Caki2 (cell line): ENCODE data around the gene TROAP. TPM values are rescaled to one million over a fixed set of nuclear protein-coding genes. Genes with fewer than 3 reads are reported as not detected.

Experiments used
- DNase-seq: peaks from one replicate; pipeline ENCODE4 v3.0.0-alpha.2; 2015; ENCODE audit warnings: low read depth
- in situ Hi-C: cut with HindIII; loops from 2 replicates; pipeline ENCODE4 v1.10.0; 2016; ENCODE audit warnings: low sequenced_read_pairs, low pct_unique_long_range_greater_than_20kb, mixed read lengths
- total RNA-seq: library from RNA; depleted of rRNA; stranded (reverse); fragments of >200 nt; shearing (Covaris generic); gene quantifications from 2 replicates; pipeline ENCODE4 v1.2.3, GENCODE V29; 2014; ENCODE audit warnings: low replicate concordance

Gene TROAP
- total RNA-seq, 1 experiment from 2014 or later, result 41.5 TPM

DNA sequence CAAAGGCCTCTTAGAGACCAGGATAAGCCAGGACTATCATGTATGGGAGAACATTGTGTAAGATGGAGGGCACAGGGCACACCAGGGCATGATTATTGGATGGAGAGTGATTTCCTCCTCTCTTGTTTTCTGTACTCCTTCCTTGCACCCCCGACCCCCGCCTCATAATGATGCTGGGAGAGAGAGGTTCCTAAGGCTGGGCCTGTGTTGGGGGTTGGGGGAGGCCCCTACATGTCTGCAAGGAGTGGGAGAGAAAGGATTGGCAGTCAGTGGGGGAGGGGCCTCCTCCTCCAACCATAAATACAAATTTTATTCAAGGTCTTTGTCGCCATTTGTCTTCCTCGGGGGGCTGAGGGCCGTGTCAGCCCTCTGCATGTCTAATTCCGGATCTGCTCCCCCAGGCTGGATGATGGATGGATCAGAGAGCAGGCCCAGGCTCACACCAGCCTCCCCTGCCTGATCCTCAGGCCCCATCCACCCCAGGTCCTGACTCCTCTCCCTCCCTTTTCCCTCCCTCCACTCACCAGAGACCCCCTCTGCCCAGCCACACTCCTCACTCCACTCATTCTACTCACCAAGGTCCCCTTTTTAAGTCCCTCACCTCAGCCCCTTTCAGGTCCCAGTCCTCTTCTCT is 15.9 kb downstream of the TROAP start:
- DNase-seq, result no peak
- in situ Hi-C loops, result no loop called here

DNA sequence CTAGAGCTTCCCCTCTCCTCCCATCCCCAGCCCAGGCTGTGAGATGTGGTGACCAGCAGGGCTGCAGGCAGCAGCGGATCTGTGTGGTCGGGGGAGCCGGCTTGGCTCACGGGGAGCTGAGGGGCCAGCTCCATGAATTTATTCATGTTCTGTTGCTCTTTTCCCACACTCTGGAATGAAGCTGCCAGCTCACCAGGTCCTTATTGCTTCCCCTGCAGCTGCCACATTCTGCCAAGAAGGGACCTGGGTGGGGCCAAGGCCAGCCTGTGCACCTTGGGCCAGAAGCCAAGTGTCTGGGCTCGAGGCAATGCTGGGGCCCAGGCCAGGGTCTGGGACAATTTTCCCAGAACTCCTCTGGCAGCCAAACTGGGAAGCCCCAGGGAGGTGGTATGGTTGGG is 16.4 kb downstream of the TROAP start:
- DNase-seq, result no peak
- in situ Hi-C loops, result no loop called here

DNA sequence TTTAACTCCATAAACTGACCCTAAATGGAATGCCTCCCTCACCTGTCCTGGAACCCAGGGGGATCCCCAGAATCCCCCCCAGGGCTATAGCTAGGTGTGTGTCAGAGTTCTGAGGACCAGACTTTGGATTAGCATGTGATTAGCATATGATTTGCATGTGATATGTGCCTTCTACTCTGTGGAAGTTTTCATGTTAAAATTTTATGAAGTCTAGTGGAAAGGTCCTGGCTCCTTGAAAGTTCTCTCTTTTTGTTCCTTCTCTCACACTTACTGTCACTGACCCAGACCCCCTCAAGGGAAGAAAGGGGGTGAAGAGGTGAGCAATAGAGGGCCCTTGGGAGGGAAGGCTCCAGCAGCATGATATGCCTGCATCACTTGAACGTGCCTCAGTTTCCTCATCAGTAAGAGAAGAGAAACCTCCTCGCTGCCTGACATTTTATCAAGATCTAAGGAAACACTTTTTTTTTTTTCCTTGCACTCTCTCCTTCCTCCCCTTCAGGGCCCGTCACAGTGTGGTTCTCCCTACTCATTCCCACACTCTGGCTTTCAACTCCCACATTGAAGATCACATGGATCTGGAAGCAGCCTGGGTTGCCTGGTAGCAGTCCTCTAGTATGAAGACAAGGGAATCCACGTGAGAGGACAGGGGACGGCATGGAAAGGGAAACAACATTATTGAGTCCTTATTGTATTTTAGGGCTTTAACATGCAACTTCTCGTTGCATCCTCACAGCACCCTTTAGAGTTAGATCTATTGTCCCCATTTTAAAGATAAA is 17.2 kb downstream of the TROAP start:
- no peak for DNase-seq
- in situ Hi-C loops, result no loop called here

DNA sequence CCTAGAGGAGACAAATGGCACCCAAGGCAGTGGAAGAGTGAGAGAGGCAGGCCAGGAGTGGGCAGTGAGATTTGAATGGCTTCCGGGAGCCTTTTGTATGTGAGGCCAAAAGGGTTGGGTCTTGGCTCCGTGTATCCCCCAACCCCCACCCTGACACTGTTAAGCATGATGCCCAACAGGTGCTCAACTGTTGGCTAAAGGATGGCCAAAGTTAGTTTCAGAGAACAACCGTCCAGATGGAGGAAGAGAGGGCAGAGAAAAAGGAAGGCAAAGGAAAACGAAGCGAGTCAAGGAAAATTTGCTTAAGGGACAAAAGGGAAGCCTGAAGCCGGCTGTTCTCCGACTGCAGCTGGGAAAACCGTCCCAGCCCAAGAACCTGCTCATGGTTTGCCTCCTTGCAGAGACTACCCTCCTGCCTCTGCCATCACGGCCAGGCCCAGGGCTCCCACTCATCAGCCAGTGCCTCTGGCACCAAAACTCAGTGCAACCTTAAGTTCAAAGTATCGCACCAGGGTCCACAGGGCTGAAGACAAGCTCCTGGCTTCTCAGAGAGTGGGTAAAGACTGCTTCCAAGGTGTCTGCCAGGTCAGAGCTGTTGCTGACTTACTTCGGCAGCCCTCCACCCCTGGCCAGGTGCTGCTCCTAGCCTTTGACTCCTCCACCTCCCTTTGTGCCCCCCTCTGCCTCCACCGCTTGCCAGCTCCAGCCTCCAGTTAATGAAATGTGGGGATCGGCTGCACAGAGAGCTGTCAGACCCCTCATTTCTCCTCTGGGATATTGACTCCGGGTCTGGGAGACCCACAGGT is 18.1 kb downstream of the TROAP start:
- in situ Hi-C loops, result no loop called here
- DNase-seq, result no peak

DNA sequence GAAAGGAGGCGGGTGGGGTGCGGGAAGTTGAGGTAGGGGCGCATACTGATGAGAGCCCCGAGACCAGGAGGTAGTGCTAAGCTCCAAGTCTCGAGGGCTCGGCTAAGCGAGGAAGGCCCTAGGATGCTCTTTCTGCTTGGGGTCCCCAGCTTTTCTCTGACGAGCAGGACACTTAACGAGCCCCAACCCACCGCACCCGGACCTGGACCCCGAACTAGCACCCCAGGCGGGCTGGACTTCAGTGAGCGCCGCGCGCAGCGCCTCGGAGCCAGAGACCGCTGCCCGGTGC is 18.7 kb downstream of the TROAP start:
- in situ Hi-C loops, result no loop called here
- DNase-seq, result no peak

DNA sequence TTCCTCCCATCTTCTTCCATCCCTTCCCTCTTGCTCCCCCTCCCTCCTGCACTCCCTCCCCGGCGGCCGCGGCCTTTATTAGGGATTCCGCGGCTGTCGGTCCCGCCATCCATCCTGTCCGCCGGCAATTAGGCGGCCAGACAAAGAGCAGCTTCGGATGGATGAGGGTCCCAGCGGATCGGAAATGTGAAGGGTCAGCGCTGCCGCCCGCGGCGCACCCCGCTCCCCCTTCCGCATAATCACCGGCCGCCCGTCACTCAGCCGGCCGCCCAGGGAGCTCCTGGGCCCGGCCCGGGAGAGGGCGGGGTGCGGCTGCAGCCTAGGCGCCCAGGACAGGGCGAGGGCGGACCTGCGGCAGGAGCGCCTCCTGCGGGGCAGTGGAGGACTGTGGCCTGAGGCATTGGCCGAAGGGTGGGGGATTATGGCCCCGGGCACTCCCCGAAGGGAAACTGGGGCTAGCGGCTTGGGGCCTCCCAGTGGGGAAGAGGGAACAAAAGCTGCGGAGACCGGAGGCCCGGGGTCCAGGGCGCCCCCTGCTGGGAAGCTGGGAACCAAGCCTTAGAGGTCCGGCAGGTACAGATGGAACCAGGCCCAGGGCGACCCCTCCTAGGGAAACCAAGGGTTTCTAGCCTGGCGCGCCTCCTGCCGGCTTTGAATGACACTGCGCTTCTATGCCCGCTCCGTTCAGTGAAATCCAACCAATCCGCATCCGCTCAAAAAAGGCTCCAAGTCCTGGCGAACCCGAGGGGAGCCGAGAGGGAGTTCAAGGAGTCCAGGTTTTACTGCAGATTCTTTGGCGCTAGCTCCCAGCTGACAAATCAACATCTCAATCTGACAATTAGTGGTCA is 19.2 kb downstream of the TROAP start:
- in situ Hi-C loops, result no loop called here

DNA sequence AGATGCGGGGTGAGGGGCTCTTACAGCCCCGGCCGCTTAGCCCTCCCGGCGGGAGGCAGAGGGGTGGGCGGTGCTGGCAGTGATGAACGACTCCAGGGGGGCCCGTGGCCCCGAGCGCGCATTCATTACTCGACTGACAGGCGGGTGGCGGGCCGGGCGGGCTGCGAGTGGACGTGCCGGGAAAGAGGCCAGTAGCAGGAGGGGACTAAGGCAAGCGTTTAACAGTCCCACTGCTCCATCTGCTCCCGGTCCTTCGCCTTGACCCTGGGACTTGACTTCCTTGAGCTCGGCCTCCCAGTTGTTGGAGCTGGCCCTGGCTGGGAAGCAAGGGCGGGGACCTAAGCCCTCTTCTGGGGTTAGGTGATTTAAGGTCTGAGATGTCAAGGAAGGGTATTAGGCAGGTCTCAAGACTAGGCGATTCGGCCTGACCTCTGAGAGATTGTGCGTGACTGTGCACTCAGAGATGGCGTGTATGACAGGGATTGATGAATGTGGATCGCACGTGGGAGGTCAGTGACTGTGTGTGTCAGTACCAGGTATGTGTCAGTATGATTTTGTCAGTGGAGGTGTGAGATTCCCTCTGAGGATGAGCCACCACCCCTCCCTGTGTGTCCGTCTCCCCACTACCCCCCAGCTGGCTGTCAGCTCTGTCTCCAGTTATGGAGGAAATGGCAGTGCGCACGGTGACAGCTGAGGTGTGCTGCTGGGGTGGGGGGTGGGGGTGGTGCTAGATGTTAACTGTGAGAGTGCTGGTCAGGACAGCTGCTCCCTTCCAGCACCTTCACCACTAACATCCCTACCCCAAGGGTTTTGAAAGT is 20.1 kb downstream of the TROAP start:
- in situ Hi-C loops, result no loop called here

More for the DNA sequence above, 19.2 kb downstream of the TROAP start:
- DNase-seq, result no peak

DNA sequence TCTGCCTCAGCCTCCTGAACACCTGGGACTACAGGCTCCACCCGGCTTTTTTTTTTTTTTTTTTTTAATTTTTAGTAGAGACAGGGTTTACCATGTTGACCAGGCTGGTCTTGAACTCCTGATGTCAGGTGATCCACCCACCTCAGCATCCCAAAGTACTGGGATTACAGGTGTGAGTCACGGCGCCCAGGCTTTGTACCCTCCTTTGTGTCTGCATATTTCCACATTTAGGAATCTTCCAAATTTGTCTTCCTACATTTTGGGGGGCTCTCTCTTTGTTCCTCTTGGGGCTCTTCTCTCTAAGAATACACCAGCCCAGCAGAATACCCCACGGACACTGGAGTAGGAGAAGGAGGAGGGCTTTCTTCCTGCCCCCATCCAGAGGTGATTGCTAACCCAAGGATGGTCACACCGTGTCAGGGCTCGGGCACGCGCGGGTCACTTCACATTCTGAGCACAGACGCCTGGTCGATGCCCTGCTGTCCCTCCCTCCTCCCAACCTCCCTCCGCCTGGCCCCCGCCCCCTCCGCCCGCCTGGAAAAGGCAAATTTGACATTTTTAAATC is 21.5 kb downstream of the TROAP start:
- DNase-seq, result no peak
- in situ Hi-C loops, result no loop called here

More for the DNA sequence above, 20.1 kb downstream of the TROAP start:
- no peak for DNase-seq

DNA sequence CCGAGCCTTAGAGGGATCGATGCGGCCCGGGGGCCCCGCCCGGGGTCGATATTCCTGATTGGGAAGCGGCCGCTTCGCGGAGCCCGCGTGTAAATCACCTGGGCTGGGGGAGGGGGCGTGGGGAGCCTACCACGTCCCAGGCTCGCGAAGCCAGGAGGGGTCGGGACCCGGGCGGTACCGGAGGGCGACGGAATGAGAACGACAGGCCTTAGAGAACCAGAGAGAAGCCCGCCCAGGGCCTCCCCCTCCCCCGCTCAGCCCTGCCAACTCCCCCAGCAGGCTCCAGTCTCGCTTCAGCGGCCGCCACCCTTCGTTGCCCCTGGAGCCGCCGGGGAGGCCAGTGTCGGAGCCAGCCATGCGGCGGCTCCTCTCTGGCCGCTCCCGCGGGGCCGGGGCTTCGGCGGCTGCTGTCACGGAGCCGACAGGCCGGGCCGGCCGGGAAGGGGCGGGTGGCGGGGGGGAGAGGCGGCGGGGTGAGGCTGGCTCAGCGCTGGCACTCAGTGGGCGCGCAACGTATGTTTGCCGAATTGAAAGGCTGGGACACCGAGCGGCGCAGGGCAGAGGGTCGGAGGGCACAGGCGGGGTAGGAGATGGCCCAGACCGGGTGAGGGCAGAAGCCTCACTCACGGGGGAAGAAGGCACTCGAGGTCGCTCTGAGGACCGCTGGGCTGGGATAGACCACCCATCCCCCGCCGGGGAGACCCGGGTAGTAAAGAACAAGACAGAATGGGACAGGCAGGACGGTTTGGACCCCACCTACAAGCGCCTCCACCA is 22.2 kb downstream of the TROAP start:
- in situ Hi-C loops, result no loop called here
- peak; percentile 82 for DNase-seq

DNA sequence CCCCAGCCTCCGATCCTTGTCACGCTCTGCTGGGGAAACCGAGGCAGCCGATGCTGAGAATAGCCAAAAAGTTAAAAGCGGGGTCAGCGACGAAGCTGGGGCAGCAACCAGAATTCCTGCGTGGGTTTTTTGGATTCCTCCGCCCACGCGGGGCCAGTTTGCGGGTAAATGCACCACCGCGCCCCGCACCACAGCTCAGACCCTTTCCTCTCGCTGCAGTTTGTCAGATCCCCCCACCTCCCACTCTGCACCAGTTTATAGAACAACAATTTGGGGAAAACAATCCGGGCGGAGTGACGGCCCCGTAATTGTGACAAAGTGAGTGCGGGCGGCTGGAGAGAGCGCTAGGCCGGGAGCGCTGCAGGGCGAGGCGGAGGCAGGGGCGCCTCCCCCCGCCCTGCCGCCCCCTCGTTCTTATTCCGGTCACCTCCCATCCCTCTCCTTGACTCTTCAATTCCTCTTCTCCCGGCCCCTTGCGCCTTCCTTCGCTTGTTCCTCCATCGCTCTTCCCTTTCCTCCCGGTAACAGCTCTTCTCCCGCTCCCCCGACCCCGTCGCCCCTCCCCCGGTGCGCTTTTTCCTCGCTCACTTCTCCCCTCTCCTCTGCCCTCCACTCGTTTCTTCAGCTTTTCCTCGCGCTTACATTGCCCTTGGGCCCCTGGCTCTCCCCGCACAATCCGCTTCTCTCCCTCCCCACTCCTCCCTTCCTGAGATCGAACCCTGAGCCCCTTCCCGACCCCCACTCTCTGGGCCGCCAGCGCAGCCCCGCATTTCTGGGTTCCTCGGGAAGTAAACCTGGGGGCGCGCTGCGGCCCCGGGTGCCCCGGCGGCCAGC is 23.0 kb downstream of the TROAP start:
- no peak for DNase-seq
- in situ Hi-C loops, result no loop called here

DNA sequence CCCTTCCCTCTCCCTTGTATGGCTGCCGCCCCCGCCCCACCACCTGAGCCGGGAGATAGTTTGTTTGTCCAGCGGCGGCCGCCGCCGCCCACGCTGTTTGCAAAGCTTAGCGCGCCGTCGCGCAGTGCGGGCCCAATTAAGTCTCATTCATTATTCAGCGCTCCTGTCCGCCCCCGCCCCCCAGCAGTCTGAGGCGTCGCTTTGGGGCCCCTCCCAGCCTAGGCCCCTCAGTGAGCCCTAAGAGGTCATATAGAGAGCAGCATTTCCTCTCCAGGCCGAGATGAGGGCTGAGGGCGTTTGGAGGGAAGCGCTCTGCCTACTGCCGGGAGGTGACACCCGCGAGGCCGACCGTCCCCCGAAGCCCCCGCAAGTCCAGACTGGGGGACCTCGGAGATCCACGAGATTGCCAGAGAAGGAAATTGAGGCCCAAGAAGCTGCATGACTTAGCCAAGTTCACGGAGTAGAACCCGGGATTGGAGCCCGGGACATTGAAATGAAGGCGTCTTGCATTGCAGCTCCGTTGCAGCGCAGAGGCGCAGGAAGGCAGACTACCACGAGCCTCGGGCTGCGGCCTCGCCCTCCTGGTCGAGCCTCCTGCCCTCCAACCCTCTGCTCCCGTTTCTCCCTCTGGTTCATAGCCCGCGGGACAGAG is 23.7 kb downstream of the TROAP start, which contains the start of gene DNAJC22:
DNAJC22 (plus strand) TSS at position 230 of the 652 bp plus-strand sequence. CDS start 1,985 bp downstream, outside the sequence.
- in situ Hi-C loops, result no loop called here
- DNase-seq, result no peak

DNA sequence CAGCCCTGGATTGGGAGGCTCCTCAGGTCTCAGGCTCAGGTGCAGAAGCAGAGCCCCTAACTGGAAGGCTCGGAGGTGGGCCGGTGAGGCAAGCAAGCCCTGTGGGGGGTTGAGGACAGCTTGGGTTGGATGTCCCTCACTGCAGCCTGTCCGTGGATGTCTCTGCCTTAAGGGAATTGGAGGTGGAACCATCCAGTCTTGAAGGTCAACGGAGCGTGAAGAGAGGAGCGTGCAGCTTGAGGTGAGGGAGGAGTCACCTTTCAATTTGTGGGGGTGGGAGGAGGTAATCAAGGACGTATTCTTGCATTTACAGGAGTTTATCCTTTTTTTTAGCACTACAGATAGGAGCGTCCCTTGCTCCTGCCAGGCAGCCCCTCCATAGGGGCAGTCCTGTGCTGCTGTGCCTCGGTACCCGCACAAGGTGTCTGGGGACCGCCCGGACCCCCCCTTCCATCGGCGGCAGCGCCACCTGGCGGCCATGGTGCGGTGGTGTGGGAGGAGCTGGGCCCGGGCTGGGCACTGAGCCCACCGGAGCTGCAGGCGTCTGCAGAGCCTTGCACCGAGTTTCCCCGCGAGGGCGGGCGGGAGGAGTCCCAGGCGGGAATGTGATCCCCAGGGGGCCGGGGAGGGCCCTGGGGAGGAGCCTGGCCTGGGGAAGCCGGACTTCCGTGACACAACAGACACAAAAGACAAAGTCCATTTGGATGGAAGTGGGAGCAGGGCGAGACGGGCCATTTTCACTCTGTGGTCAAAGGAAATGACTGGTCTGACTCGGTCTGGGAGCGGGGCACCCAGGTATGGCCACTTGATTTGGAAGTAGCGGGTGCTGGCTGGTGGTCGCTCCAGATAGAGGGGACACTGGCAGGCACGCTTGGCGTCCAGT is 24.5 kb downstream of the TROAP start:
- DNase-seq, result peak; percentile 93
- in situ Hi-C loops, result no loop called here

DNA sequence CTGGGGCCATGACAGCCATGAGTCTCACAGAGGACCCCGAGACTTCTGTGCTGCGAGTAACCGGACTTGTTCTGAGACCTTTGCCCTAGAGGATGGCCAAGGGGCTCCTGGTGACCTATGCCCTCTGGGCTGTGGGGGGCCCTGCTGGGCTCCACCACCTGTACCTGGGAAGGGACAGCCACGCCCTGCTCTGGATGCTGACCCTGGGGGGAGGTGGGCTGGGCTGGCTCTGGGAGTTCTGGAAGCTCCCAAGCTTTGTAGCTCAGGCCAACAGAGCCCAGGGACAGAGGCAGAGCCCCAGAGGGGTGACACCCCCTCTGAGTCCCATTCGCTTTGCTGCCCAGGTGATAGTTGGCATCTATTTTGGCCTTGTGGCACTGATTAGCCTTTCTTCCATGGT is 25.7 kb downstream of the TROAP start:
- in situ Hi-C loops, result no loop called here
- no peak for DNase-seq

DNA sequence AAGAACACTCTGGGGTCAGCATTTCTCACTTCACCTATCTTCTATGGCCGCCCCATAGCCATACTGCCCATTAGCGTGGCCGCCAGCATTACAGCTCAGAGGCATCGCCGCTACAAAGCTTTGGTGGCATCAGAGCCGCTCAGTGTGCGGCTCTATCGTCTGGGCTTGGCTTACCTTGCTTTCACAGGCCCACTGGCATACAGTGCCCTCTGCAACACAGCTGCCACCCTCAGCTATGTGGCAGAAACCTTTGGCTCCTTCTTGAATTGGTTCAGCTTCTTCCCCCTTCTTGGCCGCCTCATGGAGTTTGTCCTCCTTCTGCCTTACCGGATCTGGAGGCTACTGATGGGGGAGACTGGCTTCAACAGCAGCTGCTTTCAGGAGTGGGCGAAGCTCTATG is 26.2 kb downstream of the TROAP start:
- DNase-seq, result no peak
- in situ Hi-C loops, result no loop called here

DNA sequence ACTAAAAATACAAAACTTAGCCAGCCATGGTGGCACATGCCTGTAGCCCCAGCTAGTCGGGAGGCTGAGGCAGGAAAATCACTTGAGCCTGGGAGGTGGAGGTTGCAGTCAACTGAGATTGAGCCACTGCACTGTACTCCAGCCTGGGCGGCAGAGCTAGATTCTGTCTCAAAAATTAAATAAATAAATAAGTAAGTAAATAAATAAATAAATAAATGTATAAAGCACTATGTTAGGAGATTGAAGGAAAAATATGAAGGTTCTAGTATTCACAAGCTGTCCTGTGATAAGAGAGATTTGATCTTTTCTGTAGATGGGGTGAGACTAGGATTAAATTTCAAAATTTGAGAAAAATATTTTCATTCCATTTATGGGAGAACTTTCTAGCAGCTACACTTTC is 29.3 kb downstream of the TROAP start:
- in situ Hi-C loops, result no loop called here
- no peak for DNase-seq
